HG02885 (cell line): ENCODE measurements around the gene INTS3.
"Not testable (repeated sequence)": the region's sequence is repeated elsewhere in the genome, so short reads cannot be mapped to it uniquely, and the experiment has no call there.

Source experiments
- ATAC-seq: cut with Tn5 transposase; IDR thresholded peaks from one replicate; pipeline ENCODE4 v1.9.1; 2021; ENCODE audit warnings: mild to moderate bottlenecking; ENCODE audit not compliant: unreplicated experiment, poor library complexity

INTS3 gene

GRCh38 chr1:153776845-153777370 lies 49.1 kb downstream of the INTS3 start:
- ATAC-seq = no peak

DNA sequence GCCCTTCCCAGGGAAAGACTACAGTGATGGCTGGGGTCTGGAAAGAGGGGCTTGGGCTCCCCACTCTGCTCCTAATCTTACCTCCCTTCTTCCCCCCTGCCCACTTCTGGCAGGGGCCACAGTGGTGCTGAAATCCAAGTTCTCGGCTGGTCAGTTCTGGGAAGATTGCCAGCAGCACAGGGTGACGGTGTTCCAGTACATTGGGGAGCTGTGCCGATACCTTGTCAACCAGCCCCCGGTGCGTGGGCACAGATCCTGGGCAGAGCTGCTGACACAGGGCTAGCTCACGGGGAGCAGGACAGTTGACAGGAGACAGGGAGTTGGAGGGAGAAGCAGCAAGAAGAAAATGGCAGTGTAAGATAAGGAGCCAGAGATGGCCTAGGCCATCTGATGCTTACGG lies 49.8 kb downstream of the INTS3 start:
- no peak for ATAC-seq

DNA sequence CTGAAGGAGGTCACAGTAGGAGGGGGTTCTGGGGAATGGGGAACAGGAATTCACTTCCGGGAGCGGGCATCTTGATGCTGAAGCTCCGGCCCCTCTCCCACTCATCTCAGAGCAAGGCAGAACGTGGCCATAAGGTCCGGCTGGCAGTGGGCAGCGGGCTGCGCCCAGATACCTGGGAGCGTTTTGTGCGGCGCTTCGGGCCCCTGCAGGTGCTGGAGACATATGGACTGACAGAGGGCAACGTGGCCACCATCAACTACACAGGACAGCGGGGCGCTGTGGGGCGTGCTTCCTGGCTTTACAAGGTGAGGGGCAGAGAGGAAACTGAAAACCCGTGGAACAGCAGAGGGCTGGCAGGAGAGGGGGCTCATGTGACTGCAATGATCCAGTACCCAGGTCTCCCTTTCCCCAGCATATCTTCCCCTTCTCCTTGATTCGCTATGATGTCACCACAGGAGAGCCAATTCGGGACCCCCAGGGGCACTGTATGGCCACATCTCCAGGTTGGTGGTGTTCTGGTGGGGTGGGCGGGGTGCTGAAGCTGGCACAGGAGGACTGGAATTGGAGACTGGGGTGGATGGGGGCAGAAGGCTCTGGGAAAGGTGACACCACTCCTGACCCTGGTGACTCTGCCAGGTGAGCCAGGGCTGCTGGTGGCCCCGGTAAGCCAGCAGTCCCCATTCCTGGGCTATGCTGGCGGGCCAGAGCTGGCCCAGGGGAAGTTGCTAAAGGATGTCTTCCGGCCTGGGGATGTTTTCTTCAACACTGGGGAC lies 50.4 kb downstream of the INTS3 start:
- ATAC-seq = no peak

DNA sequence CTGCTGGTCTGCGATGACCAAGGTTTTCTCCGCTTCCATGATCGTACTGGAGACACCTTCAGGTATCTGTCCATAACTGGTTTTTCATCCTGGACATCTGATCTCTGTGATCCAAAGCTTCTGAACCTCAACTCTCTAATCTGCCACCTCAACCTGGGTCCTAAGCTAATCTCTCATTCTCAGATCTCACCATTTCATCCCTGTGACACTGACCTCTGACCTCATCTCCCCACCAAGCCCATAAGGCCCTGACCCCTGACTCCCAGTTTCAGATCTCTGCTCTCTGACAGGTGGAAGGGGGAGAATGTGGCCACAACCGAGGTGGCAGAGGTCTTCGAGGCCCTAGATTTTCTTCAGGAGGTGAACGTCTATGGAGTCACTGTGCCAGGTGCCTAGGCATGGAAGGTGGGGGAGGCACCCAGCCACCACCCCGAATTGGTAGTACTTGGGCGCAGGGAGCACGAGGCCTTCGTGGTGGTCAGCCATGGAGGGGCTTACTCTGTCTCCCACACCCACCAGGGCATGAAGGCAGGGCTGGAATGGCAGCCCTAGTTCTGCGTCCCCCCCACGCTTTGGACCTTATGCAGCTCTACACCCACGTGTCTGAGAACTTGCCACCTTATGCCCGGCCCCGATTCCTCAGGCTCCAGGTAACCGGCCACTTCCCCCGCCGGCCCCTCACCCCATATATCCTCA lies 51.1 kb downstream of the INTS3 start:
- ATAC-seq = no peak

DNA sequence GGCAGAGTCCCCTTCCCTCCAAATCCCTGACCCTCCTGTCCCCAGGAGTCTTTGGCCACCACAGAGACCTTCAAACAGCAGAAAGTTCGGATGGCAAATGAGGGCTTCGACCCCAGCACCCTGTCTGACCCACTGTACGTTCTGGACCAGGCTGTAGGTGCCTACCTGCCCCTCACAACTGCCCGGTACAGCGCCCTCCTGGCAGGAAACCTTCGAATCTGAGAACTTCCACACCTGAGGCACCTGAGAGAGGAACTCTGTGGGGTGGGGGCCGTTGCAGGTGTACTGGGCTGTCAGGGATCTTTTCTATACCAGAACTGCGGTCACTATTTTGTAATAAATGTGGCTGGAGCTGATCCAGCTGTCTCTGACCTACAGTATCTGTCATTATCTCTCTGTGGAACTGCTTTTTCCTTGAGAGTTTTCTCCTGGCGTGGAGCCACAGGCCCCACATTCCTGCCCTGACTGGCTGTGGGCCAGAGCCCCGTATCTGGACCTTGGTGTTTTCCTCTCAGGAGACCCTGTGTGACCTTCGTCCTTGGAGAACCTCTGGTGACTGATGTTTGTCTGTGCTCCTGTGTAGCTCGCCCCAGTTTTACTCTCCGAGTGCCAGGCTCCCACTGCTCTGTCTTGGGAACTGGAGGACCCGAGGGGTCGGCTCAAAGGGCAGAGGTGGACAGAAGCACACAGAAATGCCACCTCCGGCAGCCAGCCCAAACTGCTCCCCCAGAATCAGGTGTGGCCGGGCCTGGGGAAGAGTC lies 52.1 kb downstream of the INTS3 start:
- no peak for ATAC-seq

DNA sequence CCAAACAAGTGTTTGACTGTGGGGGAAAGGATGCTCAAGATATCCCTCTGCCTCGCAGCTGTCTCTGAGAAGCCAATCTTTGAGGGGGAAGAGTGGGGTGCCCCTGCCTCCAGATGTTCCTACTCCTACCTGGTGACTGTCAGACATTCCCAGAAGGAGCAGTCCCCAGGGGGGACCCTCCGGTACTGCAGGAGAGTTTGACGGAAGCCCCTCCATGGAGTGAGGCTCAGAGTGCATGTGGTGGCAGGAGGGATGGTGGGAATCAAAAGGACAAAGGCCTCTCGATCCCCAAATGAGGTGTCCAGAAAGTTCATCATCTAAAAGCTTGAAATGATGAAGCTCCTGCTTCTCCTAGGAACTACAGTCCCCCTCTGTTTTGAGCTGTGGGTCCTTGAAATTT lies 52.7 kb downstream of the INTS3 start:
- ATAC-seq = no peak

- not testable (repeated sequence) for ATAC-seq
Measured at GRCh38 chr1:153782648-153783047, 54.8 kb downstream of the INTS3 start.

DNA sequence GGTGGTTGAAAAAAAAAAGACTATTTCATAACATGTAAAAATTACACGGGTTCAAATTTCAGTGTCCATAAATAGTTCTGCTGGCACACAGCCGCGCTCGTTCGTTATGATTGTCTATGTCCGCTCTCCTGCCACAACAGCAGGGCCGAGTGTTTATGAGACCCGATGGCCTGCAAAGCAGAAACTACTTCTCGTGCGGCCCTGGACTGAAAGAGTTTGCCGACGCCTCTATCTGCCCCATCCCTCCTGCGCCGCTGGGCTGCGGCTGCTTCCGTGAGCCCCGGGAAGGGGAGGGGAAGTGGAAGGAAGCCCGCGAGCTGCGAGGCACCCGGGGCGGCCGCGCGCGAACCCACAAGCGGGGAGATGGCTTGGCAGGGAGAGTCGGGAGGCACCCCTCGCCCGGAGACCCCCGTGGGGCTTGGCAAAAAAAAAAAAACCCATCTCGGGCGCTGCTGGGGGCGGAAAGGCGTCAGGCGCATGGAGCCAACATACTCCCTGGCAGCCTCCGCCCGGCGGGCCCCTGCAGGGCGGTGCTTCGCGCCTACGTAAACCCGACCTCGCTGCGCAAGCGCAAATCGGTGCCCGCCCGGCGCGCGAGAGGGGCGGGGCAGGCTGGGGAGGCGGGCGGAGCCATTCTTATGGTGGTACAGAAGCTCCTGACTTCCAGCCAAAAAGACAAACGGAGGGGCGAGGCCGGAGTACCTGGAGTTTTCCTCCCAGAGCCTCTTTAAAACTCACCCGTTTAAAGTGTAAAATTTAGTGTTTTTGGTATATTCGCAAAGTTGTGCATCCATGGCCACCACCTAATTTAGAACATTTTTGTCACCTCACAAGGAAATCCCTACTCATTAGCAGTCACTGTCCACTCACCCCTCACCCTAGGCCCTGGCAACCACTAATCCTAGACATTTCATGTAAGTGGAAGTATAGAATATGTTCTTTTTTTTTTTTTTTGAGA lies 55.7 kb downstream of the INTS3 start:
- ATAC-seq = peak; percentile 92

- no peak for ATAC-seq
Measured at GRCh38 chr1:153786038-153786790, 58.4 kb downstream of the INTS3 start.

DNA sequence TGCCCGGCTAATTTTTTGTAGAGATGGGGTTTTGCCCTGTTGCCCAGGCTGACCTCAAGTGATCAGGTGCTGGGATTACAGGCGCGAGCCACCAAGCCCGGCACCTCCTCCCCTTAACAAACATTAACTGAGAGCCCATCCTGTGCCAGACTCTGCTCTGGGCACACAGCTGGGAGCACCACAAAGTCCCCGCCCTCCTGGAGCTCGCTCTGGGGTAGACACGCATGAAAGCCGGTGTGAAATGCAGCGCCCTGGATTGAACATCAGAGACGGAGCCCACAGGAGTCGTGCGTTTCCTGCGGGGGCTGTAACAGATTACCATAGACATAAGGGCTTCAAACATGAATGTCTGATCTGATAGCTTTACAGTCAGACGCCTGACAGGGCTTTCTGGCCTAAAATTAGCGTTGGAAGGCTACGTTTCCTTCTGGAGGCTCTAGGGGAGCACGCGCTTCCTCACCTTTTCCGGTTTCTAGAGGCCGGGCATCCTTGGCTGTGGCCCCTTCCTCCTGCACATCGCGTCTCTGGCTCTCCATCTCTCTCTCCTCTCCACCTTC lies 61.7 kb downstream of the INTS3 start:
- ATAC-seq = no peak

DNA sequence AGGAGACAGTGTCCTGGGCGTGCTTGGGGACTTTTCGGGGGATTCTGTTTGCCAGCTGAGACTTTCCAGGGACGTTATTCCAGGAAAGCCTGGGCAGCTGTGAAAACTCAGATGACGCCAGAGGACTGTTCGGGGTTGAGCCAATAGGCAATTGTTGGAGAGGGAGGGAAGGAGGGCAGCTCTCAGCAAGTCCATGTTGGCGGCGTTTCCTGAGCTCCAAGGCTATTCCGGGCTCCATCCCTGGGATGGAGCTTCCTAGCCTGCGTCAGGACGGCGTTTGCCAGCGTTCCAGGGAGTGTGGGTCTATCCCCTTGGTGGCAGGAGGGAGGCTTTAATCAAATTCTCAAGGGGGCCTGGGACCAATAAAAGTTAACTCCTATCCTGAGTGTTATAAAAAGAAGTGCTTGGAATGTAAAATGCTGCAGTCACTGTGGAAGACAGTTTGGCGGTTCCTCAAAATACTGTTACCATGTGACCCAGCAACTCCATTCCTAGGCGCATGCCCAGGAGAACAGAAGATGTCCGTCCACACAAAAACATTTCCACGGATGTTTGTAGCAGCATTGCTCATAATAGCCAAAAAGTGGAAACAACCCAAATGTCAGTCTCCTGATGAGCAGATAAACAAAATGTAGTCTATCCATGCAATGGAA lies 62.6 kb downstream of the INTS3 start:
- ATAC-seq = no peak

DNA sequence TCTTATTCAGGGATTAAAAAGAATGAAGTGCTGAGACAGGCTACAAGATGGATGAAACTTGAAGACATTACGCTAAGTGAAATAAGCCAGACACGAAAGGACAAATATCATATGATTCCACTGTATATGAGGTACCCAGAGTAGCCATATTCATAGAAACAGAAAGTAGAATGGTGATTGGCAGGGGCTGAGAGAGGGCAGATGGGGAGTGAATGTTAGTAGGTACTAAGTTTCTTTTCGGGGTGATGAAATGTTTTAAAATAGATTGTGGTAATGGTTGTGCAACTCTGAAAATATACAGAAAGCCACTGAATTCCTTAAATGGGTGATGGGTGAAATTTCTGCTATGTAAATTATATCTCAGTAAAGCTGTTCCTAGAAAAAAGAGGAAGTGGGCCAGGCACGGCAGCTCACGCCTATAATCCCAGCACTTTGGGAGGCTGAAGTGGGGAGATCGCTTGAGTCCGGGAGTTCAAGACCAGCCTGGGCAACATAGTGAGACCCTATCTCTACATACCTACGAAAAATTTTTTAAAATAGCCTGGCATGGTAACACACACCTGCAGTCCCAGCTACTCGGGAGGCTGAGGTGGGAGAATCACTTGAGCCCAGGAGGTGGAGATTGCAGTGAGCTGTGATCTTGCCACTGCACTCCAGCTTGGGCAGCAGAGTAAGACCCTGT lies 63.3 kb downstream of the INTS3 start:
- peak; percentile 81 for ATAC-seq

DNA sequence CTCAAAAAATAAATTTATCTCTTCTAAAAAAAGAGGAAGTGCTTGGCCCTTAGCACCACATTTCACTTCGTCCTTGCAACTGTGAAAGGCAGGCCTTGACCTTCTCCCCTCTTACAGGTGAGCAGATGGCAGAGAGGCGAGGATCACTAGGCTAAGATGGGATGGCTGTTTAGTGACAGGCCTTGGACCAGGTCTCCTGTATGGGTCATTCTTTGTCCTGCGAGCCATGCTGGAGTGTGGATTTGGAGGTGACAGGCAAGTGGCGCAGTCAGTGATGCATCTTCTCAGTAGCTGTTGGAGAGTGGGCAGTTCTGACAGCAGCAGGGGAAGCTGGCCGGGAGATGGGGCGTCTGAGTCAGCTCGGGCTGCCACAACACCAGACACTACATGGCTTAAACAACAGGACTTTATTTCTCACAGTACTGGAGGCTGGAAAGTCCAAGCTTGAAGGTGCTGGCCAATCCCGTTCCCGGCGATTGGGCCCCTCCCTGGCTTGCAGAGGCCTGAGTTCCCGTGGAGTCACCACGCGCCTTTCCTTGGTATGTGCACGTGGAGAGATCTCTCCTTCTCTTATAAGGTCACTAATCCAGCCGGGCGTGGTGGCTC lies 63.9 kb downstream of the INTS3 start:
- peak; percentile 5 for ATAC-seq

- ATAC-seq = no peak
Measured at GRCh38 chr1:153792631-153793041, 64.8 kb downstream of the INTS3 start.

GRCh38 chr1:153793261-153793972 lies 65.6 kb downstream of the INTS3 start:
- ATAC-seq = no peak

- ATAC-seq = no peak
Measured at GRCh38 chr1:153793973-153794615, 66.2 kb downstream of the INTS3 start.
